ENCODE data around the gene SMARCC2. TPM values are rescaled to one million over a fixed set of nuclear protein-coding genes. Genes with fewer than 3 reads are reported as not detected.
A peak's percentile ranks its signal among the peaks of the same experiment; 100 is the strongest.

The SMARCC2 gene
- total RNA-seq, 2 donors from 2014 or later: 60.4 to 101 TPM

GRCh38 chr12:56154818-56155217 is 34.5 kb downstream of the SMARCC2 start:
- Histone ChIP-seq H3K27ac (no peak overlapping the region), H3K4me1 (replicated peaks) (peaks cover 10% of the 10 kb centered on the region), H3K4me3 (no peak overlapping the region), H3K9me3 (no peaks in the 10 kb centered on the region), H3K27me3 (replicated peaks; ENCODE audit: insufficient read depth) (no peaks in the 10 kb centered on the region), H3K36me3 (peaks cover 0 to 2% of the 10 kb centered on the region in 2 donors)
- DNase-seq (ENCODE audit: low spot score): no peak
- intact Hi-C loops (cut with DNase I): loop anchor here (5.0 kb wide), 1 partner anchor 38 kb away; the partner anchor contains the start of genes RPL41 and ZC3H10
- no peak for TF ChIP-seq CTCF (IDR thresholded peaks at IDR 0.05)
- no peak for TF ChIP-seq POLR2AphosphoS5 (IDR thresholded peaks at IDR 0.05)
- TF ChIP-seq POLR2A (IDR thresholded peaks at IDR 0.05): no peak
- 85% methylated on average over 5 of the region's 5 CpGs for WGBS

- no peaks in the 10 kb centered on the region for H3K27me3 ChIP-seq (replicated peaks; ENCODE audit: insufficient read depth)
- H3K36me3 ChIP-seq: no peaks in the 10 kb centered on the region
- peaks cover 5% of the 10 kb centered on the region for H3K4me1 ChIP-seq (replicated peaks)
- H3K9me3 ChIP-seq: no peaks in the 10 kb centered on the region
- H3K4me3 ChIP-seq: no peak overlapping the region
- no peak for TF ChIP-seq CTCF (IDR thresholded peaks at IDR 0.05)
- no peak for TF ChIP-seq POLR2A (IDR thresholded peaks at IDR 0.05)
- no peak for TF ChIP-seq POLR2AphosphoS5 (IDR thresholded peaks at IDR 0.05)
- DNase-seq (ENCODE audit: low spot score): no peak
- H3K27ac ChIP-seq: no peak overlapping the region
- 100% methylated on average over 1 of the region's 1 CpG for WGBS
- intact Hi-C loops (cut with DNase I): no loop called here
Measured at GRCh38 chr12:56154246-56154771, 35.0 kb downstream of the SMARCC2 start.

GRCh38 chr12:56153678-56154065 is 35.6 kb downstream of the SMARCC2 start:
- H3K4me1 ChIP-seq (replicated peaks): peaks cover 5% of the 10 kb centered on the region
- no peaks in the 10 kb centered on the region for H3K36me3 ChIP-seq
- H3K27me3 ChIP-seq (replicated peaks; ENCODE audit: insufficient read depth): no peaks in the 10 kb centered on the region
- H3K9me3 ChIP-seq: no peaks in the 10 kb centered on the region
- intact Hi-C loops (cut with DNase I): no loop called here
- H3K4me3 ChIP-seq: no peak overlapping the region
- TF ChIP-seq POLR2AphosphoS5 (IDR thresholded peaks at IDR 0.05) (no peak), POLR2A (IDR thresholded peaks at IDR 0.05) (no peak), CTCF (IDR thresholded peaks at IDR 0.05) (no peak)
- 58% methylated on average over 5 of the region's 5 CpGs for WGBS
- no peak for DNase-seq (ENCODE audit: low spot score)
- no peak overlapping the region for H3K27ac ChIP-seq

GRCh38 chr12:56152756-56153677 is 36.3 kb downstream of the SMARCC2 start:
- H3K4me3 ChIP-seq: peak overlapping the region; percentile 54 to 62
- TF ChIP-seq POLR2A (IDR thresholded peaks at IDR 0.05) (no peak), POLR2AphosphoS5 (IDR thresholded peaks at IDR 0.05) (no peak), CTCF (IDR thresholded peaks at IDR 0.05) (no peak)
- 7% methylated on average over 8 of the region's 8 CpGs for WGBS
- no peaks in the 10 kb centered on the region for H3K27me3 ChIP-seq (replicated peaks; ENCODE audit: insufficient read depth)
- no peak for DNase-seq (ENCODE audit: low spot score)
- intact Hi-C loops (cut with DNase I): no loop called here
- no peaks in the 10 kb centered on the region for H3K9me3 ChIP-seq
- H3K27ac ChIP-seq: peak overlapping the region; percentile 96 to 97
- H3K4me1 ChIP-seq (replicated peaks): peaks cover 5% of the 10 kb centered on the region
- H3K36me3 ChIP-seq: no peaks in the 10 kb centered on the region

All from prostate gland (tissue), 2 donors.